HepG2 (cell line): ENCODE data around the gene LRRC8D. TPM values are rescaled to one million over a fixed set of nuclear protein-coding genes. Genes with fewer than 3 reads are reported as not detected.

ENCODE experiments used
- ATF7-NPFF ChIP-seq: sonication (generic); formaldehyde crosslinking; IDR thresholded peaks from 2 replicates; pipeline ENCODE4 v1.8.1; 2023; ENCODE audit warnings: mild to moderate bottlenecking, low read depth, missing genetic modification reagents, moderate library complexity
- CC2D1A ChIP-seq: sonication (generic); formaldehyde crosslinking; IDR thresholded peaks from 2 replicates; pipeline ENCODE4 v1.8.1; 2023; ENCODE audit warnings: mild to moderate bottlenecking, missing genetic modification reagents
- CHCHD3 ChIP-seq: sonication (generic); formaldehyde crosslinking; IDR thresholded peaks from 2 replicates; pipeline ENCODE4 v1.8.0; 2022; ENCODE audit warnings: mild to moderate bottlenecking, missing genetic modification reagents, moderate library complexity
- HNRNPK ChIP-seq: fragments of 200-400 bp; formaldehyde crosslinking; IDR thresholded peaks from 2 replicates; pipeline ENCODE4 v1.6.1; 2018; ENCODE audit warnings: low read length, low read depth, moderate library complexity, mild to moderate bottlenecking; ENCODE audit not compliant: poor library complexity, severe bottlenecking
- JUN ChIP-seq: sonication (generic); formaldehyde crosslinking; IDR thresholded peaks from 2 replicates; pipeline ENCODE4 v1.4.0; 2020; ENCODE audit warnings: mild to moderate bottlenecking, missing genetic modification reagents
- MYNN ChIP-seq: sonication (generic); formaldehyde crosslinking; IDR thresholded peaks from 2 replicates; pipeline ENCODE4 v1.4.0; 2020; ENCODE audit warnings: mild to moderate bottlenecking, low read depth, missing genetic modification reagents
- PAX8 ChIP-seq: sonication (generic); formaldehyde crosslinking; IDR thresholded peaks from 2 replicates; pipeline ENCODE4 v1.8.0; 2022; ENCODE audit warnings: mild to moderate bottlenecking, missing genetic modification reagents, borderline replicate concordance
- PITX1 ChIP-seq: sonication (generic); formaldehyde crosslinking; IDR thresholded peaks from 2 replicates; pipeline ENCODE4 v1.5.1; 2020; ENCODE audit warnings: mild to moderate bottlenecking, missing genetic modification reagents
- SKI ChIP-seq: fragments of 450-650 bp; IDR thresholded peaks from one replicate; pipeline ENCODE4 v1.6.1; 2018; ENCODE audit warnings: mild to moderate bottlenecking; ENCODE audit not compliant: partially characterized antibody
- SP140L ChIP-seq: sonication (generic); formaldehyde crosslinking; IDR thresholded peaks from 2 replicates; pipeline ENCODE4 v1.4.0; 2020; ENCODE audit warnings: missing genetic modification reagents, borderline replicate concordance
- SP4 ChIP-seq: sonication (generic); formaldehyde crosslinking; IDR thresholded peaks from 2 replicates; pipeline ENCODE4 v1.8.1; 2023; ENCODE audit warnings: mild to moderate bottlenecking, missing genetic modification reagents
- SRSF9 ChIP-seq: fragments of 200-400 bp; formaldehyde crosslinking; IDR thresholded peaks from 2 replicates; pipeline ENCODE4 v1.6.1; 2018; ENCODE audit warnings: borderline replicate concordance, mild to moderate bottlenecking, low read depth, low read length; ENCODE audit not compliant: insufficient read depth, poor library complexity, severe bottlenecking
- ZKSCAN5 ChIP-seq: sonication (generic); formaldehyde crosslinking; IDR thresholded peaks from 2 replicates; pipeline ENCODE4 v1.5.1; 2020; ENCODE audit warnings: mild to moderate bottlenecking, missing genetic modification reagents
- ZMYM2 ChIP-seq: sonication (generic); formaldehyde crosslinking; IDR thresholded peaks from 2 replicates; pipeline ENCODE4 v1.8.0; 2022; ENCODE audit warnings: mild to moderate bottlenecking, missing genetic modification reagents
- ZNF232 ChIP-seq: sonication (generic); formaldehyde crosslinking; IDR thresholded peaks from 2 replicates; pipeline ENCODE4 v1.4.0; 2020; ENCODE audit warnings: missing genetic modification reagents, borderline replicate concordance
- ZNF256 ChIP-seq: sonication (generic); formaldehyde crosslinking; conservative IDR thresholded peaks from 2 replicates; pipeline ENCODE4 v1.4.0; 2020; ENCODE audit warnings: missing genetic modification reagents
- ZNF605 ChIP-seq: sonication (generic); formaldehyde crosslinking; IDR thresholded peaks from 2 replicates; pipeline ENCODE4 v1.8.0; 2022; ENCODE audit warnings: mild to moderate bottlenecking, missing genetic modification reagents
- ZNF746 ChIP-seq: sonication (generic); formaldehyde crosslinking; IDR thresholded peaks from 2 replicates; pipeline ENCODE4 v1.8.0; 2022; ENCODE audit warnings: mild to moderate bottlenecking, missing genetic modification reagents
- ZSCAN21 ChIP-seq: sonication (generic); formaldehyde crosslinking; IDR thresholded peaks from 2 replicates; pipeline ENCODE4 v1.8.0; 2022; ENCODE audit warnings: mild to moderate bottlenecking, missing genetic modification reagents, moderate library complexity, borderline replicate concordance
- polyA plus RNA-seq, 8 experiments: library from polyadenylated mRNA; depleted of rRNA in 3 of 8; stranded (reverse) in 7 of 8; unstranded in 1 of 8; fragments of >200 nt; fragmentation: Illumina TruSeq in 4 of 8; extraction: Trizol in 4 of 8; gene quantifications; 2 replicates each; pipeline versions ENCODE4 v1.2.1 to v1.2.3, GENCODE V29; 2011 to 2016; ENCODE audit warnings: low read depth in 4 of 8, missing spikeins in 1 of 8, mixed read lengths in 1 of 8; ENCODE audit not compliant: insufficient read depth in 1 of 8
- total RNA-seq, 5 experiments: library from RNA; depleted of rRNA; stranded (reverse); fragments of >200 nt; fragmentation: Illumina TruSeq; extraction: Trizol; gene quantifications; 2 replicates each; pipeline ENCODE4 v1.2.3, GENCODE V29; 2016; ENCODE audit warnings: low read depth in 1 of 5
- TF ChIP-seq, protein P1 (sequence below): sonication (generic); formaldehyde crosslinking; IDR thresholded peaks from 2 replicates; pipeline ENCODE4 v1.4.0; 2020; ENCODE audit warnings: mild to moderate bottlenecking, missing genetic modification reagents
- TF ChIP-seq, protein P2 (sequence below): sonication (generic); formaldehyde crosslinking; IDR thresholded peaks from 2 replicates; pipeline ENCODE4 v1.8.1; 2022; ENCODE audit warnings: low read depth, mild to moderate bottlenecking, missing genetic modification reagents
- TF ChIP-seq, protein P3 (sequence below): IDR thresholded peaks from 2 replicates; pipeline ENCODE4 v1.6.1; 2016; ENCODE audit warnings: missing compliant biosample characterization, missing genetic modification reagents, borderline replicate concordance
- TF ChIP-seq, protein P4 (sequence below), 2 experiments: sonication (generic) in 1 of 2; formaldehyde crosslinking in 1 of 2; IDR thresholded peaks; 2 replicates each; pipeline versions ENCODE4 v1.4.0 to v1.6.1; 2018 to 2020; ENCODE audit warnings: missing genetic modification reagents in 2 of 2, borderline replicate concordance in 1 of 2, low read depth in 1 of 2, mild to moderate bottlenecking in 1 of 2, missing biosample characterization in 1 of 2

Gene LRRC8D
- total and polyA plus RNA-seq, 2 of the 13 experiments (the other 11 are each of a cell fraction or from before 2014, with no cell fraction given) = 29.9 to 45.5 TPM

DNA sequence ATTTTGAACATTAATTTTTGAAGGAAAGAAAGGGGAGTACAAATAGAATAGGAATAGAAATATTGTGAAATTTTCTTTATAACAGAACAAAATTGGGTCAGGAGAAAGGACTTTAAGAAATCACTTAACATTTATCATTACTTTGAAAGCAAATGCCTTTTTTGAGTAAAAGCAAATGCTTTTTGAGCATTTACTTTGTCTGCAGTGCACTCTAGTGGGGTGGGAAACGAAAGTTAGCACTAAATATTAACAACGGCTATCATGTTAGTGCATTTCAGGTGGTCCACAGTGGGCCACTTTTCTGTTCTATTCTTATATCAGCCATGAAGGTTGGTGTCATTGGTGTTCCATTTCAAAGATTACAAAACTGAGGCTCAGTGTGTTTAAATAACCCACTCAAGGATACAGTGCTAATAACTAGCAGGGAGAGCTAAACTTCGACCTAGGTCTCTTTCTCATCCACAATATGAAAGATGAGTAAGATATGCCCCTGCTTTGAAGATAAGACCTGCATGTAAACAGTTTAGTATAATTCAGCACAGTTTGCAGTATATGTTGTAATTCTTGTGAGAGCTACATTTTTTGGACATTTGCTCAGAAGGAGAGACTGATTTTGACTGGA lies 13.4 kb downstream of the LRRC8D start (continued):
- TF ChIP-seq, protein P1, sequence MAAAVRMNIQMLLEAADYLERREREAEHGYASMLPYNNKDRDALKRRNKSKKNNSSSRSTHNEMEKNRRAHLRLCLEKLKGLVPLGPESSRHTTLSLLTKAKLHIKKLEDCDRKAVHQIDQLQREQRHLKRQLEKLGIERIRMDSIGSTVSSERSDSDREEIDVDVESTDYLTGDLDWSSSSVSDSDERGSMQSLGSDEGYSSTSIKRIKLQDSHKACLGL = no peak
- TF ChIP-seq ZSCAN21 (CRISPR knock-in tag) (no peak), MYNN (CRISPR knock-in tag) (no peak), CHCHD3 (CRISPR knock-in tag) (no peak), ZNF256 (CRISPR knock-in tag) (no peak), SP4 (CRISPR knock-in tag) (no peak), PITX1 (CRISPR knock-in tag) (no peak), ZNF232 (CRISPR knock-in tag) (no peak), ZMYM2 (CRISPR knock-in tag) (peak; percentile 80), ZNF605 (CRISPR knock-in tag) (no peak), SP140L (no peak), ZKSCAN5 (CRISPR knock-in tag) (no peak), ATF7-NPFF (CRISPR knock-in tag) (no peak), PAX8 (CRISPR knock-in tag) (no peak), CC2D1A (CRISPR knock-in tag) (no peak), SRSF9 (no peak), ZNF746 (no peak), HNRNPK (no peak), SKI (no peak), JUN (CRISPR knock-in tag) (no peak)
- TF ChIP-seq, protein P2, sequence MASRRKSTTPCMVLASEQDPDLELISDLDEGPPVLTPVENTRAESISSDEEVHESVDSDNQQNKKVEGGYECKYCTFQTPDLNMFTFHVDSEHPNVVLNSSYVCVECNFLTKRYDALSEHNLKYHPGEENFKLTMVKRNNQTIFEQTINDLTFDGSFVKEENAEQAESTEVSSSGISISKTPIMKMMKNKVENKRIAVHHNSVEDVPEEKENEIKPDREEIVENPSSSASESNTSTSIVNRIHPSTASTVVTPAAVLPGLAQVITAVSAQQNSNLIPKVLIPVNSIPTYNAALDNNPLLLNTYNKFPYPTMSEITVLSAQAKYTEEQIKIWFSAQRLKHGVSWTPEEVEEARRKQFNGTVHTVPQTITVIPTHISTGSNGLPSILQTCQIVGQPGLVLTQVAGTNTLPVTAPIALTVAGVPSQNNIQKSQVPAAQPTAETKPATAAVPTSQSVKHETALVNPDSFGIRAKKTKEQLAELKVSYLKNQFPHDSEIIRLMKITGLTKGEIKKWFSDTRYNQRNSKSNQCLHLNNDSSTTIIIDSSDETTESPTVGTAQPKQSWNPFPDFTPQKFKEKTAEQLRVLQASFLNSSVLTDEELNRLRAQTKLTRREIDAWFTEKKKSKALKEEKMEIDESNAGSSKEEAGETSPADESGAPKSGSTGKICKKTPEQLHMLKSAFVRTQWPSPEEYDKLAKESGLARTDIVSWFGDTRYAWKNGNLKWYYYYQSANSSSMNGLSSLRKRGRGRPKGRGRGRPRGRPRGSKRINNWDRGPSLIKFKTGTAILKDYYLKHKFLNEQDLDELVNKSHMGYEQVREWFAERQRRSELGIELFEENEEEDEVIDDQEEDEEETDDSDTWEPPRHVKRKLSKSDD = no peak
- TF ChIP-seq, protein P3, sequence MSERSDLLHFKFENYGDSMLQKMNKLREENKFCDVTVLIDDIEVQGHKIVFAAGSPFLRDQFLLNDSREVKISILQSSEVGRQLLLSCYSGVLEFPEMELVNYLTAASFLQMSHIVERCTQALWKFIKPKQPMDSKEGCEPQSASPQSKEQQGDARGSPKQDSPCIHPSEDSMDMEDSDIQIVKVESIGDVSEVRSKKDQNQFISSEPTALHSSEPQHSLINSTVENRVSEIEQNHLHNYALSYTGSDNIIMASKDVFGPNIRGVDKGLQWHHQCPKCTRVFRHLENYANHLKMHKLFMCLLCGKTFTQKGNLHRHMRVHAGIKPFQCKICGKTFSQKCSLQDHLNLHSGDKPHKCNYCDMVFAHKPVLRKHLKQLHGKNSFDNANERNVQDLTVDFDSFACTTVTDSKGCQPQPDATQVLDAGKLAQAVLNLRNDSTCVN (CRISPR knock-in tag) = no peak
- TF ChIP-seq, protein P4, sequence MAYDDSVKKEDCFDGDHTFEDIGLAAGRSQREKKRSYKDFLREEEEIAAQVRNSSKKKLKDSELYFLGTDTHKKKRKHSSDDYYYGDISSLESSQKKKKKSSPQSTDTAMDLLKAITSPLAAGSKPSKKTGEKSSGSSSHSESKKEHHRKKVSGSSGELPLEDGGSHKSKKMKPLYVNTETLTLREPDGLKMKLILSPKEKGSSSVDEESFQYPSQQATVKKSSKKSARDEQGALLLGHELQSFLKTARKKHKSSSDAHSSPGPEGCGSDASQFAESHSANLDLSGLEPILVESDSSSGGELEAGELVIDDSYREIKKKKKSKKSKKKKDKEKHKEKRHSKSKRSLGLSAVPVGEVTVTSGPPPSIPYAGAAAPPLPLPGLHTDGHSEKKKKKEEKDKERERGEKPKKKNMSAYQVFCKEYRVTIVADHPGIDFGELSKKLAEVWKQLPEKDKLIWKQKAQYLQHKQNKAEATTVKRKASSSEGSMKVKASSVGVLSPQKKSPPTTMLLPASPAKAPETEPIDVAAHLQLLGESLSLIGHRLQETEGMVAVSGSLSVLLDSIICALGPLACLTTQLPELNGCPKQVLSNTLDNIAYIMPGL (CRISPR knock-in tag; IDR thresholded peaks at IDR 0.05; ENCODE audit: borderline replicate concordance in 1 of 2, low read depth in 1 of 2) = no peak
